NT2/D1 (cell line): ENCODE data around the gene TBC1D10A.

Experiments
- YY1 ChIP-seq: IDR thresholded peaks from 2 replicates; pipeline ENCODE4 v1.6.1; 2011; ENCODE audit not compliant: insufficient read length, insufficient read depth
- ZNF274 ChIP-seq: IDR thresholded peaks from 2 replicates; pipeline ENCODE4 v1.6.1; 2011; ENCODE audit warnings: mild to moderate bottlenecking, low read depth, low read length

- TF ChIP-seq YY1 (no peak), ZNF274 (no peak)
Observed at GRCh38 chr22:30292069-30292970, 34.4 kb downstream of the TBC1D10A start.
